K562 (cell line): Measurements from ENCODE around the gene SMG6. TPM values are rescaled to one million over a fixed set of nuclear protein-coding genes. Genes with fewer than 3 reads are reported as not detected.

ENCODE experiments used
- ASH1L ChIP-seq: fragments of 450-650 bp; IDR thresholded peaks from 2 replicates; pipeline ENCODE4 v1.6.1; 2018; ENCODE audit warnings: borderline replicate concordance, mild to moderate bottlenecking, low read depth; ENCODE audit not compliant: partially characterized antibody
- CREM ChIP-seq: IDR thresholded peaks from 2 replicates; pipeline ENCODE4 v1.6.1; 2014; ENCODE audit warnings: antibody characterized with exemption, low read depth
- FOXJ3 ChIP-seq: sonication (generic); formaldehyde crosslinking; IDR thresholded peaks from 2 replicates; pipeline ENCODE4 v1.4.0; 2020; ENCODE audit warnings: mild to moderate bottlenecking, missing genetic modification reagents
- HDAC1 ChIP-seq, 2 experiments: fragments of 450-650 bp; IDR thresholded peaks; 2 replicates each; pipeline ENCODE4 v1.6.1; 2016 to 2017; ENCODE audit warnings: inconsistent platforms in 1 of 2, mild to moderate bottlenecking in 1 of 2, moderate library complexity in 1 of 2
- L3MBTL2 ChIP-seq: fragments of 450-650 bp; IDR thresholded peaks from 2 replicates; pipeline ENCODE4 v1.6.1; 2016; ENCODE audit warnings: mild to moderate bottlenecking, moderate library complexity
- LCOR ChIP-seq: sonication (generic); formaldehyde crosslinking; IDR thresholded peaks from 2 replicates; pipeline ENCODE4 v1.8.0; 2022; ENCODE audit warnings: mild to moderate bottlenecking, missing genetic modification reagents
- NFATC3 ChIP-seq: fragments of 450-650 bp; IDR thresholded peaks from 2 replicates; pipeline ENCODE4 v1.6.1; 2017; ENCODE audit warnings: mild to moderate bottlenecking
- NR4A1 ChIP-seq, 2 experiments: fragments of 250-450 bp in 1 of 2; fragments of 450-650 bp in 1 of 2; sonication (Bioruptor Pico) in 1 of 2; IDR thresholded peaks; 2 replicates each; pipeline versions ENCODE4 v1.4.0 to v1.6.1; 2016 to 2020; ENCODE audit warnings: mild to moderate bottlenecking in 2 of 2, missing compliant biosample characterization in 1 of 2, missing genetic modification characterization in 1 of 2, moderate library complexity in 1 of 2
- SRF ChIP-seq, 2 experiments: fragments of 250-450, 450-650 bp in 1 of 2; sonication (Bioruptor Pico) in 1 of 2; sonication (generic) in 1 of 2; formaldehyde crosslinking; IDR thresholded peaks; 2 replicates each; pipeline versions ENCODE4 v1.5.0 to v1.5.1; 2020 to 2022; ENCODE audit warnings: mild to moderate bottlenecking in 1 of 2, missing genetic modification reagents in 1 of 2
- STAT5B ChIP-seq: fragments of 250-450 bp; sonication (Bioruptor Pico); IDR thresholded peaks from 2 replicates; pipeline ENCODE4 v1.8.0; 2021; ENCODE audit warnings: mild to moderate bottlenecking, inconsistent platforms
- TCF3 ChIP-seq: sonication (generic); formaldehyde crosslinking; IDR thresholded peaks from 2 replicates; pipeline ENCODE4 v1.4.0; 2020; ENCODE audit warnings: mild to moderate bottlenecking, missing genetic modification reagents
- ZNF699 ChIP-seq: fragments of 250-450 bp; sonication (Bioruptor Pico); IDR thresholded peaks from 2 replicates; pipeline ENCODE4 v1.8.0; 2021; ENCODE audit warnings: mild to moderate bottlenecking, moderate library complexity; ENCODE audit not compliant: insufficient replicate concordance
- polyA plus RNA-seq, 8 experiments: library from polyadenylated mRNA; depleted of rRNA in 4 of 8; stranded (reverse) in 5 of 8; unstranded in 3 of 8; fragments of >200 nt; fragmentation: Nextera tagmentation in 2 of 8; fragmentation: Illumina TruSeq in 1 of 8; extraction: Ambion mirVana in 2 of 8; extraction: Trizol in 1 of 8; gene quantifications; 2 replicates each; pipeline versions ENCODE4 v1.2.1 to v1.2.3, GENCODE V29; 2011 to 2014; ENCODE audit warnings: inconsistent platforms in 1 of 8, missing spikeins in 1 of 8
- total RNA-seq, 7 experiments: library from RNA; depleted of rRNA in 6 of 7; stranded (reverse); fragments of >200 nt in 6 of 7; fragmentation: Illumina TruSeq in 2 of 7; extraction: Trizol in 2 of 7; gene quantifications; 2 replicates each; pipeline versions ENCODE4 v1.2.1 to v1.2.3, GENCODE V29; 2011 to 2021; ENCODE audit warnings: low replicate concordance in 1 of 7
- TF ChIP-seq, protein P1 (sequence below), 2 experiments: fragments of 450-650 bp in 1 of 2; sonication (generic) in 1 of 2; formaldehyde crosslinking in 1 of 2; IDR thresholded peaks in 1 of 2; conservative IDR thresholded peaks in 1 of 2; 2 replicates each; pipeline versions ENCODE4 v1.6.1 to v1.8.1; 2016 to 2023; ENCODE audit warnings: mild to moderate bottlenecking in 2 of 2, moderate library complexity in 2 of 2, inconsistent platforms in 1 of 2, missing genetic modification reagents in 1 of 2
- TF ChIP-seq, protein P2 (sequence below): fragments of 450-650 bp; formaldehyde crosslinking; IDR thresholded peaks from 2 replicates; pipeline ENCODE4 v1.4.0; 2020; ENCODE audit warnings: mild to moderate bottlenecking, mixed read lengths
- TF ChIP-seq, protein P3 (sequence below), 2 experiments: fragments of 450-650 bp; IDR thresholded peaks; 2 replicates each; pipeline ENCODE4 v1.6.1; 2016; ENCODE audit warnings: mild to moderate bottlenecking in 2 of 2, borderline replicate concordance in 1 of 2, low read depth in 1 of 2, moderate library complexity in 1 of 2

SMG6 gene
- total and polyA plus RNA-seq, 9 of the 15 experiments (the other 6 are each of a cell fraction or from before 2014, with no cell fraction given), result 0.44 to 13.9 (median 6.0) TPM

DNA sequence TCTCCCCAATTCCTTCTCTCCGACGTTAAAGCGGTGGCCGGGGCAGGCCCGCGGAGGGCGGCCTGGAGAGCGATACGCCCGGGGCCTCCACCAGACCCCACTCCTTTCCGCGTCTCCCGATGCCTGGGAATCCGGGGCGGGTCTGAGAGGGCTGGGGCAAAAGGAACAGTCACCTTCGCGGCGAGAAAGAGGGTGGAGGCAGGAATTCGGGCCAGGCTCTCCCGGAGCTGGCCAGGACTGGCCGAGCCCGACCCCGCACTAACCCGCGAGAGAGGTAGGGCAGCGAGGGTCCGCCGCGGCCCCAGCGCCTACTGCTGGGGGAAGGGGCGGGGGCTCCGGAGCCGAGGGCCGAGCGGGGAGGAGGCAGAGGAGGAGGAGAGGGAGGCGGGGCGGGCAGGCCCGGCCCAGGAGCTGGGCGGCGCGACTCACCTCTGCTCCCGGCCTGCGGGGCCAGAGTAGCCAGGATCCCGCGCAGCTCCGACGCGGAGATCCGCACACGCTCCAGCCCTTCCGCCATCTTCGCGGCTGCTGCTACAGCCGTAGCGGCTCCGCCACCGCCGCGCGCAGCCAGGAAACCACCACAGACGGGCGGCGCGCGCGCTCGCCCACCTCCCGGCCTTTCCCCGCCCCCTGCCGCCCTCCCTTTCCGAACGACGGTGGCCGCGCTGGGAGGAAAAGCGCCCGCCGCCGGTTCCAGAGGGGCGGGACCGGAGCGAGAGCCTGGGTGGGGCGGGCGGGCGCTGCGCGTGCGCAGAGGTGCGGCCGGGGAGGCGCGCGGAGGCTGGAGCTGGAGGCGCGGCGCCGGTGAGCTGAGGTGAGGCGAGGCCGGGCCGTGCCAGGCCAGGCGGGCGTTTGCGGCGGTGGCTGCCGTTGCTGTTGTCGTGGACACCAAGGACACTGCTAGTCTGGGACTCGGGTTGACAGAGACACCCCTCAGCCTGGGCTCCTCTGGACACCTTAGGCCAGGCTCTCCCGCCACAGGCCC is at the start of gene SMG6, which contains the start of gene SRR (continued):
- TF ChIP-seq, protein P1, sequence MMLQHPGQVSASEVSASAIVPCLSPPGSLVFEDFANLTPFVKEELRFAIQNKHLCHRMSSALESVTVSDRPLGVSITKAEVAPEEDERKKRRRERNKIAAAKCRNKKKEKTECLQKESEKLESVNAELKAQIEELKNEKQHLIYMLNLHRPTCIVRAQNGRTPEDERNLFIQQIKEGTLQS (IDR thresholded peaks at IDR 0.05), result no peak
- TF ChIP-seq, protein P1 (CRISPR knock-in tag; conservative IDR thresholded peaks at IDR 0.05), result no peak
- TF ChIP-seq HDAC1 (IDR thresholded peaks at IDR 0.05), result no peak; a peak in 1 of 4 replicates
- TF ChIP-seq L3MBTL2, result peak; percentile 69; the same call in 1 of the 2 replicates
- TF ChIP-seq FOXJ3 (CRISPR knock-in tag), result no peak
- TF ChIP-seq NR4A1 (CRISPR knock-in tag; IDR thresholded peaks at IDR 0.05), result no peak
- TF ChIP-seq NR4A1 (tag; IDR thresholded peaks at IDR 0.05), result no peak
- no peak for TF ChIP-seq NFATC3
- no peak for TF ChIP-seq CREM
- no peak for TF ChIP-seq ASH1L
- TF ChIP-seq ZNF699 (CRISPR knock-in tag), result no peak
- TF ChIP-seq SRF (CRISPR knock-in tag; IDR thresholded peaks at IDR 0.05), result no peak
- no peak for TF ChIP-seq TCF3 (CRISPR knock-in tag)
- no peak for TF ChIP-seq LCOR
- TF ChIP-seq STAT5B (CRISPR knock-in tag), result no peak
- TF ChIP-seq, protein P2, sequence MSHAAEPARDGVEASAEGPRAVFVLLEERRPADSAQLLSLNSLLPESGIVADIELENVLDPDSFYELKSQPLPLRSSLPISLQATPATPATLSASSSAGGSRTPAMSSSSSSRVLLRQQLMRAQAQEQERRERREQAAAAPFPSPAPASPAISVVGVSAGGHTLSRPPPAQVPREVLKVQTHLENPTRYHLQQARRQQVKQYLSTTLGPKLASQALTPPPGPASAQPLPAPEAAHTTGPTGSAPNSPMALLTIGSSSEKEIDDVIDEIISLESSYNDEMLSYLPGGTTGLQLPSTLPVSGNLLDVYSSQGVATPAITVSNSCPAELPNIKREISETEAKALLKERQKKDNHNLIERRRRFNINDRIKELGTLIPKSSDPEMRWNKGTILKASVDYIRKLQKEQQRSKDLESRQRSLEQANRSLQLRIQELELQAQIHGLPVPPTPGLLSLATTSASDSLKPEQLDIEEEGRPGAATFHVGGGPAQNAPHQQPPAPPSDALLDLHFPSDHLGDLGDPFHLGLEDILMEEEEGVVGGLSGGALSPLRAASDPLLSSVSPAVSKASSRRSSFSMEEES (CRISPR knock-in tag), result no peak
- TF ChIP-seq, protein P3, sequence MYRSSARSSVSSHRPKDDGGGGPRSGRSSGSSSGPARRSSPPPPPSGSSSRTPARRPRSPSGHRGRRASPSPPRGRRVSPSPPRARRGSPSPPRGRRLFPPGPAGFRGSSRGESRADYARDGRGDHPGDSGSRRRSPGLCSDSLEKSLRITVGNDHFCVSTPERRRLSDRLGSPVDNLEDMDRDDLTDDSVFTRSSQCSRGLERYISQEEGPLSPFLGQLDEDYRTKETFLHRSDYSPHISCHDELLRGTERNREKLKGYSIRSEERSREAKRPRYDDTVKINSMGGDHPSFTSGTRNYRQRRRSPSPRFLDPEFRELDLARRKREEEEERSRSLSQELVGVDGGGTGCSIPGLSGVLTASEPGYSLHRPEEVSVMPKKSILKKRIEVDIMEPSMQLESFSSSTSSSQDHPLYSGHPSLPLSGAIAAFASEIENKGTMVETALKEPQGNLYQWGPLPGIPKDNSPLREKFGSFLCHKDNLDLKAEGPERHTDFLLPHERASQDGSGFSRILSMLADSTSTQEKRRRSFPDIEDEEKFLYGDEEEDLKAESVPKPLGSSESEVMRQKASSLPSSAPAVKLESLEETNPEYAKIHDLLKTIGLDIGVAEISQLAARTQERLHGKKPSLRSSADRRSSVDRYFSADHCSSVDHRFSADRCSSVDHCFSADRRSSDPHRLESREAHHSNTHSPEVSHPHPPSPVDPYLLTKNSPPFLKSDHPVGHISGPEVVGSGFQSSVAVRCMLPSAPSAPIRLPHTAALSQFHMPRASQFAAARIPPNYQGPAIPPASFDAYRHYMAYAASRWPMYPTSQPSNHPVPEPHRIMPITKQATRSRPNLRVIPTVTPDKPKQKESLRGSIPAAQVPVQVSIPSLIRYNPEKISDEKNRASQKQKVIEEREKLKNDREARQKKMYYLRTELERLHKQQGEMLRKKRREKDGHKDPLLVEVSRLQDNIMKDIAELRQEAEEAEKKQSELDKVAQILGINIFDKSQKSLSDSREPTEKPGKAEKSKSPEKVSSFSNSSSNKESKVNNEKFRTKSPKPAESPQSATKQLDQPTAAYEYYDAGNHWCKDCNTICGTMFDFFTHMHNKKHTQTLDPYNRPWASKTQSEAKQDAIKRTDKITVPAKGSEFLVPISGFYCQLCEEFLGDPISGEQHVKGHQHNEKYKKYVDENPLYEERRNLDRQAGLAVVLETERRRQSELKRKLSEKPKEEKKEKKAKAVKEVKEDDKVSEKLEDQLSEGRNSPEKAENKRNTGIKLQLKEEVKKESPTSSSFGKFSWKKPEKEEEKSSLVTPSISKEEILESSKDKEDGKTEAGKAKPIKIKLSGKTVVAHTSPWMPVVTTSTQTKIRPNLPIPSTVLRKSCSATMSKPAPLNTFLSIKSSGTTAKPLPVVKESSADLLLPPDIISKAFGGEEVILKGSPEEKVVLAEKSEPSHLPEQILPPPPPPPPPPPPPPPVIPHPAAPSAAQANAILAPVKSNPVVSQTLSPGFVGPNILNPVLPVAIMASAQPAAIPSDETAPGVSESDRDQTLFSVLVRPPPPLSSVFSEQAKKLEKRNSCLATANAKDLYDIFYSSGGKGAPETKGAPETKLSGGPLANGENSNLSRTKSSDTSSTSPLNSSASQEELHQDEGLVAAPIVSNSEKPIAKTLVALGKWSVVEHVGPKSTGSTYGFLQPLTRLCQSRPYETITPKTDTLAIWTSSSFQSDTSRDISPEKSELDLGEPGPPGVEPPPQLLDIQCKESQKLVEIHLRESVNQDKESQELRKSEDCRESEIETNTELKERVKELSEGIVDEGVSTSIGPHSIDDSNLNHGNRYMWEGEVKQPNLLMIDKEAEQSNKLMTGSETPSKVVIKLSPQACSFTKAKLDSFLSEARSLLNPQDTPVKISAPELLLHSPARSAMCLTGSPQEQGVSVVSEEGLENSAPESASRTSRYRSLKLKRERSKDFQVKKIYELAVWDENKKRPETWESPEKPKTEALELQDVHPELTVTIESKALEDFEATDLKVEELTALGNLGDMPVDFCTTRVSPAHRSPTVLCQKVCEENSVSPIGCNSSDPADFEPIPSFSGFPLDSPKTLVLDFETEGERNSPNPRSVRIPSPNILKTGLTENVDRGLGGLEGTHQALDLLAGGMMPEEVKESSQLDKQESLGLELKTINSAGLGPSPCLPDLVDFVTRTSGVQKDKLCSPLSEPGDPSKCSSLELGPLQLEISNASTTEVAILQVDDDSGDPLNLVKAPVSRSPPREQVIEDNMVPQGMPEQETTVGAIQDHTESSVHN (IDR thresholded peaks at IDR 0.05; ENCODE audit: borderline replicate concordance in 1 of 2, low read depth in 1 of 2), result no peak
